M059J (cell line): Measurements from ENCODE around the gene ABCA8. TPM values are rescaled to one million over a fixed set of nuclear protein-coding genes. Genes with fewer than 3 reads are reported as not detected.
"Not testable (repeated sequence)": the region's sequence is repeated elsewhere in the genome, so short reads cannot be mapped to it uniquely, and the experiment has no call there.

Experiments used
- DNase-seq: peaks from one replicate; pipeline ENCODE4 v3.0.0-alpha.2; 2012; ENCODE audit warnings: low read depth
- total RNA-seq: library from RNA; depleted of rRNA; stranded (reverse); fragments of >200 nt; shearing (Covaris generic); gene quantifications from 2 replicates; pipeline ENCODE4 v1.2.3, GENCODE V29; 2014; rRNA removed

The ABCA8 gene
- total RNA-seq, 1 experiment from 2014 or later = not detected

DNA sequence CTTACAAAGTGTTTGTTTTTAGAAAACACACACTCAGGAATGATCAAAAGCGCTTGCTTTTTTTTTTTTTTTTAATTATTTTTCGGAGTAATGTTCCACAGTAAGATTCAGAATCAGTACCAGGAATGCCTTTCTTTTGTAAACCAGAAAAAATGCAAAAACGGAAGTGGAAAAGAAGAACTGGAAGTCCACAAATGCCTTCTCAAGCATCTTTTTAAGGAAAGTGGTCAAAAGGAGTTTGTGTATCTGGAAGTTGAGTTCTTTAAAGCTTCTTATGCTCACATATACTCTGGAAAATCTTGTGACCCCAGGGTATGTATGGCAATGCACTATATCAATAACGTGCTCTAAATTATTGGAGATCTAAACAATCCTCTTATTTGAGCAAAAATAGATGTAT, 126.0 kb downstream of the ABCA8 start:
- DNase-seq = no peak

DNA sequence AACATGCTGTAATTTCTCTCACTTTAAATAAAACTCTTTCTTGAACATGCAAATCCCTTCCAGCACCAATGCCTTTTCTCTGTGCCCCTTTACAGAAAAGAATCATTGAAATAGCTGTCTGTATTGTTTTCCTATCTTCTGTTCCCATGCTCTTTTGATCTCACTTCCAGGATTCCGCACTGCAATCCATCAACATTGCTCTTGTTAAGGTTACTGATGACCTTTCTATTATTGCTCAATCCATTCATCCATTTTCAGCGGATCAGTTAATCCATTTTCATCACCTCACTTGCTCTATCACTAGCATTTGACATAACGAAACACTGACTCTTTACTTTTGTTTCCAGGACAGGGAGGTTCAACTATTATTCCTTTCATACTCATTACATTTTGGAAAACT, 130.5 kb downstream of the ABCA8 start:
- DNase-seq = no peak

DNA sequence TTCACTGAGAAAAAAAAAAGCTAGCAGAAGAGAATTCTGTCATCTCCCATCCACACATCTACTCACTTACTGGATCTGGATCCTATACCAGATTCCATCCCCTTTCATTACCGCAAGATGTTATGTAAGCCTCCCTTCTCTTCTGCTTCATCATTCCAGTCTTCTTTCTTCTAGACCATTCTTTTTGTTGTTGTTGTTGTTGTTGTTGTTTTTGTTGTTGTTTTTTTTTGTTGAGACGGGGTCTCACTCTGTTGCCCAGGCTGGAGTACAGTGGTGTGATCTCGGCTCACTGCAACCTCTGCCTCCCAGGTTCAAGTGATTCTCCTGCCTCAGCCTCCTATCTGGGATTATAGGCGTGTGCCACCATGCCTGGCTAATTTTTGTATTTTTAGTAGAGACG, 131.0 kb downstream of the ABCA8 start:
- DNase-seq = not testable (repeated sequence)

DNA sequence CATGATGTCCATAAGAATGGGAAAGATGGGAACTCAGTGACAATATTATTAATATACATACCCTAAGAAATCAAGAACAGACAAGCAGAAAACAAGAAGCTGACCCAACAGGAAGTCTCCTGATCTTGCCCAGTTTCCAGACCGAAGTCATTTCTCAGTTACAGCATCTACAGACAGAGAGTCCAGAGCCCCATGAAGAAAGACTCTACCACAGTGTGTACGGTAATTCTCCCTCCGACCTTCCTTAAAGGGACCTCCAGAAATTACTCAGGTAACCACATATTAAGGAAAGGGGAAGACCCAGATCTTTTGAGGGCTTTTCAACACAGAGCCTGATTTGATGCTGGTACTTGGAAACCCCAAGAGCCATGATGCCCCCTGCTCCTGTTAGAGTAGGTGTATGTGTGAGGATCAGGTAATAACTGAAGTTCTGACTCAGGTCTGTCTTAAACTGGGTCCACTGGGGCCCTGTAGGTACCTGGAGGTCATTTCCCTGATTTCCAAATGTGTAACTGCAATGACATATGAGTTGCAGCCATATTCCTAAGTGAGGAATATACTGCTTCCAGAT, 132.4 kb downstream of the ABCA8 start:
- DNase-seq = no peak

DNA sequence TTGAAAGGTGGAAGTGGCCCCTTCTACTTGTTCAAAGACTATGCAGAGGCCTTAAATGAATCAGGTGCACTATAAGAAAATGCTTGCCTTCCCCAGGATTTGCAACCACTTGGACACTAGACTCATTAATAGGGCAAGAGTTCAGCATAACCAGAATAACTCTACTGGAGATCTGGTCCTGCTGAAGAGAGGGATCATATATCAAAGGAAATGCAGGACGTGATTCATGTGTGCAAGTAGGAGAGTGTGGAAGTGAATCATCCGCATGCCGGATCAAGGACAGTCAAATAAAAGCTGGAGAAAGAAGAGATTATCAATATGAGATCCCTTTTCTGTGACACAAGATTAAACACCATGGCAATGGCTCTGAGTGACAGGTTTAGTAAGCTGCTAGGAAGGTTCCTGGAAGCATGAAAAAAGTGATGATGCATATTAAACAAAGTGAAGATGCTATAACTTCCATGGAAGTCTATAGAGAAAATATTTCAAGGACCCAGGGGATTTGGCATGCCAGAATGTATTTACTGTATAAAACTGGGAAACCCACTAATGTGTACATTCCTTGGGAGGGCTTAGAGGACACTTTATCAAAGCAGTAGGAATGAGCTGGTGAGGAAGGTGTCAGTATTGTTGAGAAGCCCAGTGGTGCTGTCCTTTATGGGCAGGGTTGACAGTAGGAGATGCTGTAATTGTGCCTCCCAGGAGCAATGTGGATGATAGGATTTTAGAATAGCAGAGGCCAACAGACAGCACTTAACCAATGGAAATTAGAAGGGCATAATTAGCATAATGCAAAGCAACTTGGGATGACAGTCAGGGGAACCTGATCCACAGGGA, 133.1 kb downstream of the ABCA8 start:
- DNase-seq = peak; percentile 91

DNA sequence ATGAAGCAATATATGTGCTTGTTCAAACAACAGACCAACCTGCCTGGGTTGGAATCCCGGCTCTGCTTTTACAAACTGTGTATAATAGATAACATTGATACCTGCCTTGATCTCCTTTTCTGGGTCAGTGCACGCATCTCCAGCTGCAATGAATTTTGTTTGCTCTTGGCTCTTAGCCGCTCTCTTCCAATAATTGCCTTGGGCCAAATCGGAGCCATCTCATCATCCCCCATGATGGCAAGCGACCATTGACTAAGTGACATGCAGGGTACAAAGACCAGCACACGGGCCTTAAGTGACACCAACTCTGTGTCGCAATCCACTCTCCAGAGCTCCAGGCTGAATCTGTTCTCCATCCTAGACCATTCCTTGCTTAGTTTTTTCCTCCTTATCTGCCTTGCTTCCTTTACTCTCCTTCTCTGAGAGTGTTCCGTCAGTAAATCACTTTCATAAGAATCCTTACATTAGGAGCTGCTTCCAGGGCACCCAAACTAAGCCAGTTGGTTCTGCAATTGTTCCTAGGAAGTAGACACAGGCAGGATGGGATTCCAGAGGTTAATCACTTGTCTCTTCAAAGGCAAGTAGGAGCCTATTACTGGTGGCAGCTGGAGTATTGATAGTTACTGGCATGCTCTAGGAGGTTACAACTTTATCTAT, 134.2 kb downstream of the ABCA8 start:
- no peak for DNase-seq

DNA sequence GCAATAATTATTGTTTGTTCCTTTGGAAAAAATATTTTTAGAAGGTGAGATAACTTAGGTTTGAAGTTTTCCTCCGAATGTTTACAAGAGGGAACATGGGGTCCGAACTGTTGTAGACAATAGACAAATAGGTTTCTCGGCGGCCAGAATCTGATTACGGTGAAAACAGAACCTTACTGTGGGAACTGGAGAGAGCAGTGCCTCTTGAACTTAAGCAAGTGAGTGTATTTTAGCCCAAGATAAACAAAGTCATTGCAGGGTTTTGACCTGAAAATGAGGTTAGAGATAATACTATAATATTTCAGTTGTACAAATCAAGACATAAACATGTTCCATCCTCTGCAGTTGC, 134.7 kb downstream of the ABCA8 start:
- no peak for DNase-seq

DNA sequence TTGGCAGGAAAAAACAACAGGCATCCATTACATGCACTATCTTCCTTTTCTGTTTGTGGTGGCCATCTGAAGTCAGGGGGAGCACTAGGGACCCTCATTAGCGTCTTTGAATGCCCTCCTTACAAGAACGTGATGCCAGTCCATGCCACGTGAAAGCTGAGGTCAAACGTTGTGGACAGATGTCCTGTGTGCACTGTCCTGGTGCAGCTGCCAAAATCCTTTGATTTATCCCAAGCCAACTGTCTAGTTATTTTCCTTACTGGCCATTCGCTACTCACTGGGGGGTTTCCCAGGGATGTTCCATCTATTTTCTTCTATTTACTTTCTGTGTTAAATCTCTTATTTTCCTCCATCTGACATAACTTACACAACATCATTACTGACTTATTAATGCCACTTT, 135.7 kb downstream of the ABCA8 start:
- no peak for DNase-seq

Other genes with a start within 250 kb of the ABCA8 start
- not detected in 2 replicates for gene ABCA9, start 105.5 kb upstream of the ABCA8 start, total RNA-seq
- gene ABCA6, start 186.5 kb upstream of the ABCA8 start, total RNA-seq = not detected in 2 replicates